ENCODE results near the gene UQCC2.

UQCC2 gene

GRCh38 chr6:33667072-33667471 lies 44.4 kb downstream of the UQCC2 start:
- no peak for DNase-seq
- Histone ChIP-seq H3K36me3 (peaks cover 90% of the 10 kb centered on the region), H3K9me3 (ENCODE audit: severe bottlenecking) (no peaks in the 10 kb centered on the region), H3K4me3 (ENCODE audit: low read depth, low read length) (no peak overlapping the region), H3K27ac (no peak overlapping the region), H3K27me3 (ENCODE audit: insufficient read depth, low read depth, severe bottlenecking) (no peaks in the 10 kb centered on the region)
- TF ChIP-seq, protein P1, sequence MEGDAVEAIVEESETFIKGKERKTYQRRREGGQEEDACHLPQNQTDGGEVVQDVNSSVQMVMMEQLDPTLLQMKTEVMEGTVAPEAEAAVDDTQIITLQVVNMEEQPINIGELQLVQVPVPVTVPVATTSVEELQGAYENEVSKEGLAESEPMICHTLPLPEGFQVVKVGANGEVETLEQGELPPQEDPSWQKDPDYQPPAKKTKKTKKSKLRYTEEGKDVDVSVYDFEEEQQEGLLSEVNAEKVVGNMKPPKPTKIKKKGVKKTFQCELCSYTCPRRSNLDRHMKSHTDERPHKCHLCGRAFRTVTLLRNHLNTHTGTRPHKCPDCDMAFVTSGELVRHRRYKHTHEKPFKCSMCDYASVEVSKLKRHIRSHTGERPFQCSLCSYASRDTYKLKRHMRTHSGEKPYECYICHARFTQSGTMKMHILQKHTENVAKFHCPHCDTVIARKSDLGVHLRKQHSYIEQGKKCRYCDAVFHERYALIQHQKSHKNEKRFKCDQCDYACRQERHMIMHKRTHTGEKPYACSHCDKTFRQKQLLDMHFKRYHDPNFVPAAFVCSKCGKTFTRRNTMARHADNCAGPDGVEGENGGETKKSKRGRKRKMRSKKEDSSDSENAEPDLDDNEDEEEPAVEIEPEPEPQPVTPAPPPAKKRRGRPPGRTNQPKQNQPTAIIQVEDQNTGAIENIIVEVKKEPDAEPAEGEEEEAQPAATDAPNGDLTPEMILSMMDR (IDR thresholded peaks at IDR 0.05; ENCODE audit: low read depth, low read length): no peak

- no peaks in the 10 kb centered on the region for H3K27me3 ChIP-seq (ENCODE audit: insufficient read depth, low read depth, severe bottlenecking)
- no peak overlapping the region for H3K27ac ChIP-seq
- H3K9me3 ChIP-seq (ENCODE audit: severe bottlenecking): no peaks in the 10 kb centered on the region
- peaks cover 86% of the 10 kb centered on the region for H3K36me3 ChIP-seq
- peak; percentile 56 for DNase-seq
- TF ChIP-seq, protein P1 (IDR thresholded peaks at IDR 0.05; ENCODE audit: low read depth, low read length): peak; percentile 29; the same call in 1 of the 2 replicates
- no peak overlapping the region for H3K4me3 ChIP-seq (ENCODE audit: low read depth, low read length)
Observed at GRCh38 chr6:33665957-33666356, 45.5 kb downstream of the UQCC2 start.

DNA sequence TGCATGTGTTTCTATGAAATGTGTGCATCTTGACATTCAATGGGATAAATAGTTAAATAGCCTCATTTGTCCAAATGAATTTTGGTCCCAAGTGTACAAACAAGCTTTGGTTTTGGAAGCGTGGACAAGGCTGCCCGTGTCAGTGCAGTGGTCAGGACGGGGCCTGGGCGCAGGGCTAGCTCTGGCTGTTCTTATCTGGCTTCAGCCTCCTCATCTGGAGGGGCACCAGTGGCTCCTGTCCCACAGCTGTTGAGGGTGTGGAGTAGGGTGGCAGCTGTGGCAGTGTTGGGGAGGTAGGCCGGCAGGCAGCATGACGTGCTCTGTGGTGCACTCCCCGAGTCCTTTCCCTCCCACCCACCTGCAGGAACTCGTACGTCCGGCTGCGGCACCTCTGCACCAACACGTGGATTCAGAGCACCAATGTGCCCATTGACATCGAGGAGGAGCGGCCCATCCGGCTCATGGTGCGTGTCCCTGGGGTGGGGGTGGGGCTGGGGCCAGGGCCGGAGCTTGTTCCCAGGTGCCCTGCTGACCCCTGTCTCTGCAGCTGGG lies 46.9 kb downstream of the UQCC2 start:
- Histone ChIP-seq H3K27ac (no peak overlapping the region), H3K9me3 (ENCODE audit: severe bottlenecking) (no peaks in the 10 kb centered on the region), H3K36me3 (peaks cover 76% of the 10 kb centered on the region), H3K27me3 (ENCODE audit: insufficient read depth, low read depth, severe bottlenecking) (no peaks in the 10 kb centered on the region), H3K4me3 (ENCODE audit: low read depth, low read length) (no peak overlapping the region)
- DNase-seq: no peak
- TF ChIP-seq, protein P1 (IDR thresholded peaks at IDR 0.05; ENCODE audit: low read depth, low read length): no peak

DNA sequence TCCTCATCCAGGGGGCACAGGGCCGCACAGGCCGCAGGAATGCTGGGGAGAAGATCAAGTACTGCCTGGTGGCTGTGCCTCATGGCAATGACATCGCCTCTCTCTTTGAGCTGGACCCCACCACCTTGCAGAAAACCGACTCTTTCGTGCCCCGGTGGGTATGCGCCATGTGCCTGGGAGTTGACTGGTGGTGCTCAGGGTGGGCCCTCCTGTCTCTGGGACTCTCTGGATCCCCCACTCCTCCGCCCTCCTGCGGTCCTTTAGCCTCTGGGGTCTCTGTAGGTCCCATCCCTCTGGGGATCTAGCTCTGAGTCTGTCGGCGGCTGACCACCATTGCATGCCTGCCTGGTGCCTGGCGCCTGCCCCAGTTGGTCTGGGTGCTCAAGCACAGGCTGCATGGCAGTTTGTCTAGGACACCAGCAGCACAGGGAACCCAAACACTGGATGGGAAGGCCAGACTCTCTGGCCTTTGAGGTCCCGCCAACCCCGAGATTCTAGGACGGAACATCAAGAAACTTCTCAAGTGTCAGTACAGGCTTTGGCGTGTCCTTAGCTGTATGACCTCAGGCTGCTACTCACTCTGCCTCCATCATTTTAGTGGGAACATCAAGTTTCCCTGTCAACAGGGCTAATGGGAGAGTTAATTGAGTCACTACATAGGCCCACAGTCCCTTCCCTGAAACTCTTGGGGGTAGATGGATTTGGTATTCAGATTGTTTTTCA lies 47.6 kb downstream of the UQCC2 start:
- Histone ChIP-seq H3K36me3 (peaks cover 71% of the 10 kb centered on the region), H3K27ac (no peak overlapping the region), H3K27me3 (ENCODE audit: insufficient read depth, low read depth, severe bottlenecking) (no peaks in the 10 kb centered on the region), H3K9me3 (ENCODE audit: severe bottlenecking) (no peaks in the 10 kb centered on the region), H3K4me3 (ENCODE audit: low read depth, low read length) (no peak overlapping the region)
- TF ChIP-seq, protein P1 (IDR thresholded peaks at IDR 0.05; ENCODE audit: low read depth, low read length): no peak
- DNase-seq: no peak

- DNase-seq: no peak
- Histone ChIP-seq H3K27ac (no peak overlapping the region), H3K9me3 (ENCODE audit: severe bottlenecking) (no peaks in the 10 kb centered on the region), H3K27me3 (ENCODE audit: insufficient read depth, low read depth, severe bottlenecking) (no peaks in the 10 kb centered on the region), H3K36me3 (peaks cover 71% of the 10 kb centered on the region), H3K4me3 (ENCODE audit: low read depth, low read length) (no peak overlapping the region)
- TF ChIP-seq, protein P1 (IDR thresholded peaks at IDR 0.05; ENCODE audit: low read depth, low read length): no peak
Observed at GRCh38 chr6:33663028-33663427, 48.5 kb downstream of the UQCC2 start.

All from WERI-Rb-1 (cell line).